ENCODE measurements around the gene PNMA6E. TPM values are rescaled to one million over a fixed set of nuclear protein-coding genes. Genes with fewer than 3 reads are reported as not detected.

PNMA6E gene
- total RNA-seq, 2 experiments from 2014 or later = not detected

DNA sequence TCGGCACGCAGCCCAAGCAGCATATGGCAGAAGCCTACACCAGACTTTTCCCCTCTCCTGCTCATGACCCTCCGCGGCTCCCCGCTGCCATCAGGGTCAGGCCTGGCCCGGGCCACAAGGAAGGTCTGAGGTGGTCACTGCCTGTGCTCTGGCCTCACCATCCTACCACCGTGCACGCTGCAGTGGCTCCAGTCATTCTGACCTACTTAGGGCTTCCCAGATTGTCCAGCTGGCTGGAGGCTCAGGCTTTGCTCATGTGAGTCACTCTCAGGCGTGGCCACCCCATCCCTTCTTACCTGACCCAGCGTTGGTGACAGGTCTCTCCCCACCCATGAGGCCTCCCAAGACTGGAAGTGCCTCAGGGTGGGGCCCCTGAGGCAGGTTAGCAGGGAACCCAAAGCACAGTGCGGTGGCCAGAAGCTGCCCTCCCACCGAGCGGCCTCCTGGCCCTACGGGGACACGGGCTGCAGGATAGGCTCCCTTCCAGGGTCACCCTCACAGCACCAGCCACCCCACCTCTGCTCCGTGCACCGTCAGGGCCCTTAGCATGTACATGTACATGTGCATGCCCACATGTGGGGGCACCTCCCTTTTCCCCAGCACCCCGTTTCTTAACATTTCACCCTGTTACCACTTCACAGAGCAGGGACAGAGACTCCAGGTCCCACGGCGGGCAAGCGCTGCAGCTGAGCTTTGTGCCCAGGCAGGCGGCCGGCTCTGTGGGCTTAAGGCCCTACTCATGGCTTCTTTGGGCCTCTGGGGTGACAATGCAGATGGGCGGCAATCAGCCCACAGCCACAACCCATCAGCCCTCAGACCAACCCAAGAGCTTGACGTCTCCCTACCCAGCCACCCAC is 42.6 kb upstream of the PNMA6E start:
- peaks cover 2% of the 10 kb centered on the region for H3K27me3 Mint-ChIP-seq
- H3K4me3 Mint-ChIP-seq = no peak overlapping the region
- POLR2A ChIA-PET = no interaction called here
- no peaks in the 10 kb centered on the region for H3K4me1 Mint-ChIP-seq
- CTCF ChIA-PET = interaction anchor here (0.5 kb wide), 1 partner anchor 18 kb away, joined by 5 read pairs; no protein-coding TSS in a partner anchor
- H3K9me3 Mint-ChIP-seq = no peaks in the 10 kb centered on the region
- H3K27ac Mint-ChIP-seq = no peak overlapping the region
- no peaks in the 10 kb centered on the region for H3K36me3 Mint-ChIP-seq (ENCODE audit: low read depth)
- no peak for DNase-seq

- ChIA-PET POLR2A (no interaction called here), CTCF (no interaction called here)
- DNase-seq = no peak
- Mint-ChIP-seq H3K9me3 (no peaks in the 10 kb centered on the region), H3K4me3 (no peak overlapping the region), H3K4me1 (no peaks in the 10 kb centered on the region), H3K27me3 (peaks cover 2% of the 10 kb centered on the region), H3K27ac (no peak overlapping the region), H3K36me3 (ENCODE audit: low read depth) (no peaks in the 10 kb centered on the region)
Observed at GRCh38 chrX:153442463-153442862, 41.3 kb upstream of the PNMA6E start.

DNA sequence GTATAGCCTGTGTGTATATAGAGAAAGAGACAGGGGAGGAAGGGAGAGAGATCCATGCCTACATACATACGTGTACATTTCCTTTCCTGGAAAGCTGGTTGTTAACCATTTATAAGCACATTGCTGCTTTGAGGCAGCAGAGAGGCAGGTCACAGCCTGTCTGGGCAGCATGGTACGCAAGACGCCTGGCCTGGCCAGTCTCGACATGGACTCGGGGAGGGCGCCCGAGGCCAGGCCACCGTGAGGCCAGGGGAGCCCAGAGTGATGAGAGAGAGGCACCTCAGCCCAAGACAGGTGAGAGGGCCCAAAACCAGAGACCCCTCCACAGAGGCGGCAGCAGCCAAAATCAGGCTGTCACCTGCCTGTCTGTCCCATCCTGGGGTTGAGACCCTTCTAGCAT is 40.8 kb upstream of the PNMA6E start:
- ChIA-PET CTCF (no interaction called here), POLR2A (no interaction called here)
- peaks cover 2% of the 10 kb centered on the region for H3K27me3 Mint-ChIP-seq
- H3K36me3 Mint-ChIP-seq (ENCODE audit: low read depth) = no peaks in the 10 kb centered on the region
- H3K4me3 Mint-ChIP-seq = no peak overlapping the region
- no peaks in the 10 kb centered on the region for H3K9me3 Mint-ChIP-seq
- no peak overlapping the region for H3K27ac Mint-ChIP-seq
- no peak for DNase-seq
- H3K4me1 Mint-ChIP-seq = no peaks in the 10 kb centered on the region

DNA sequence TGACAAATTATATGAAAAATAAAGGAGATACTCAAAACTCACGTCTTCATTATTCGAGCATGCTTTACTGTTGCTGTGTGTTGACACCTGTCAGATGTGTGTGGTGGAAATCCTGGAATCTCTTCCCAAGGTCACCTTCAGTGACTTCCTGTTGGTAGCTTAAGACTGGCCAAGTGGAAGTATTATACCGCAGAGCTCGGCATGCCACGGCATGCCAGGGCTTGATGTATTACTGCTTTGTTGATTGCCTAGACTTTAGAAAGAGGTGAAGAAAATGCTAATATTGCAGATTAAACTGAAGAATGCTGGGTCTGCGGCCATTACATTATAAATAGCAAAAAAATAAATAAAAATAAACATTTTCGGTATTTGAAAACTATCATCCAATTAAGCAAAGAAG is 40.1 kb upstream of the PNMA6E start:
- Mint-ChIP-seq H3K4me3 (no peak overlapping the region), H3K27ac (no peak overlapping the region), H3K4me1 (no peaks in the 10 kb centered on the region), H3K36me3 (ENCODE audit: low read depth) (no peaks in the 10 kb centered on the region), H3K27me3 (peaks cover 4% of the 10 kb centered on the region), H3K9me3 (no peaks in the 10 kb centered on the region)
- ChIA-PET CTCF (interaction anchor here (1.3 to 1.7 kb wide), 2 partner anchors 12 to 27 kb away, joined by 3 to 4 read pairs; no protein-coding TSS in a partner anchor), POLR2A (no interaction called here)
- DNase-seq = no peak

- H3K9me3 Mint-ChIP-seq = no peaks in the 10 kb centered on the region
- H3K4me3 Mint-ChIP-seq = no peak overlapping the region
- POLR2A ChIA-PET = no interaction called here
- peaks cover 4% of the 10 kb centered on the region for H3K27me3 Mint-ChIP-seq
- H3K36me3 Mint-ChIP-seq (ENCODE audit: low read depth) = no peaks in the 10 kb centered on the region
- H3K4me1 Mint-ChIP-seq = no peaks in the 10 kb centered on the region
- H3K27ac Mint-ChIP-seq = no peak overlapping the region
- DNase-seq = no peak
- CTCF ChIA-PET = interaction anchor here (1.3 to 1.7 kb wide), 2 partner anchors 11 to 26 kb away, joined by 3 to 4 read pairs; no protein-coding TSS in a partner anchor
Observed at GRCh38 chrX:153440556-153441135, 39.5 kb upstream of the PNMA6E start.

DNA sequence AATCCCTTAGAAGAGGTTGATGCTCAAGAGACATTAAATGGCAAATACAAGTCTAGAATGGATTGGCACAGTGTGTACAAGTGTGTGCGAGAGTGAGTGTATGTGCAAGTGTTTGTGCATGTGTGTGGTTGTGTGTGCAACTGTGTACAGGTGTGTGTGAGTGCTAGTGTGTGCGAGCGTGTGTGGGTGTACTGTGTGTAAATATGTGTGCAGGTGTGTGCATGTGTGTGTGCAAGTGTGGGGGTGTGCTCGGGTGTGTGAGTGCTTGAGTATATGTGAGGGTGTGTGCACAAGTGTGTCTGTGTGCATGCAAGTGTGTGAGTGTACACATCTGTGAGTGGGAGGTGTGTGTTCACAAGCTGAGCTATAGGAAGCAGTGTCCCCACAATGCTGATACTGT is 38.8 kb upstream of the PNMA6E start:
- H3K4me1 Mint-ChIP-seq = no peaks in the 10 kb centered on the region
- H3K4me3 Mint-ChIP-seq = no peak overlapping the region
- peaks cover 4% of the 10 kb centered on the region for H3K27me3 Mint-ChIP-seq
- no peaks in the 10 kb centered on the region for H3K9me3 Mint-ChIP-seq
- ChIA-PET POLR2A (no interaction called here), CTCF (interaction anchor here (1.7 kb wide), 1 partner anchor 26 kb away, joined by 4 read pairs; no protein-coding TSS in a partner anchor)
- no peaks in the 10 kb centered on the region for H3K36me3 Mint-ChIP-seq (ENCODE audit: low read depth)
- no peak overlapping the region for H3K27ac Mint-ChIP-seq
- no peak for DNase-seq

GRCh38 chrX:153438532-153438931 is 37.4 kb upstream of the PNMA6E start:
- no peak overlapping the region for H3K27ac Mint-ChIP-seq
- H3K9me3 Mint-ChIP-seq = no peaks in the 10 kb centered on the region
- peaks cover 4% of the 10 kb centered on the region for H3K27me3 Mint-ChIP-seq
- ChIA-PET POLR2A (no interaction called here), CTCF (interaction anchor here (0.6 kb wide), 1 partner anchor 24 kb away, joined by 3 read pairs; no protein-coding TSS in a partner anchor)
- no peak overlapping the region for H3K4me3 Mint-ChIP-seq
- DNase-seq = no peak
- no peaks in the 10 kb centered on the region for H3K36me3 Mint-ChIP-seq (ENCODE audit: low read depth)
- no peaks in the 10 kb centered on the region for H3K4me1 Mint-ChIP-seq

- Mint-ChIP-seq H3K4me1 (no peaks in the 10 kb centered on the region), H3K36me3 (ENCODE audit: low read depth) (no peaks in the 10 kb centered on the region), H3K9me3 (no peaks in the 10 kb centered on the region), H3K27me3 (peaks cover 4% of the 10 kb centered on the region), H3K4me3 (no peak overlapping the region), H3K27ac (no peak overlapping the region)
- ChIA-PET POLR2A (no interaction called here), CTCF (no interaction called here)
- DNase-seq = no peak
Observed at GRCh38 chrX:153435845-153436244, 34.7 kb upstream of the PNMA6E start.

DNA sequence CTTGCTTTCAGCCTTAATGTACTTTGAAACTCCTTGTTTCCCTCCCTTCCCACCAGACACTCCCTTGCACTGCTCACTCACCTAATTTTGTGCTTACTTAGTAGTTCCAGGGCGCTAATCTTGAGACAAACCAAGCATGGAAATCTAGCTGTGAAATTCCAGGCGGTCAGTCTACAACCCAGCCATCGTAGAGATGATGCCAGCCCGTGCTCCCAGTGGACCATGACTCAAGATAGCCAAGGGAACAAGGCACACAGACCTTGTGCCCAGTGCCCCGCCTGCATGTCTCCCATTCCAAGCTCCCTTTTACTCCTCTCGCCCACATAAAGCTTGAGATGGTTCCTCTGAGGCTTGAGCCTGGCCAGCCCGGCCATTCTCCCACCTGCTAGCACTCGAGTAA is 33.7 kb upstream of the PNMA6E start:
- no peak for DNase-seq
- Mint-ChIP-seq H3K4me3 (no peak overlapping the region), H3K36me3 (ENCODE audit: low read depth) (no peaks in the 10 kb centered on the region), H3K9me3 (peaks cover 2% of the 10 kb centered on the region), H3K4me1 (no peaks in the 10 kb centered on the region), H3K27ac (no peak overlapping the region), H3K27me3 (peaks cover 4% of the 10 kb centered on the region)
- ChIA-PET CTCF (interaction anchor here (1.2 to 1.7 kb wide), 2 partner anchors 21 to 36 kb away, joined by 3 read pairs; partner anchors contain the start of gene HAUS7), POLR2A (no interaction called here)

- no peaks in the 10 kb centered on the region for H3K4me1 Mint-ChIP-seq
- peaks cover 4% of the 10 kb centered on the region for H3K27me3 Mint-ChIP-seq
- ChIA-PET CTCF (interaction anchor here (1.0 to 1.7 kb wide), 3 partner anchors 19 to 37 kb away, joined by 3 to 4 read pairs (median 3); partner anchors contain the start of gene HAUS7), POLR2A (no interaction called here)
- no peak for DNase-seq
- H3K36me3 Mint-ChIP-seq (ENCODE audit: low read depth) = no peaks in the 10 kb centered on the region
- peaks cover 2% of the 10 kb centered on the region for H3K9me3 Mint-ChIP-seq
- no peak overlapping the region for H3K27ac Mint-ChIP-seq
- no peak overlapping the region for H3K4me3 Mint-ChIP-seq
Observed at GRCh38 chrX:153433781-153434285, 32.7 kb upstream of the PNMA6E start.

DNA sequence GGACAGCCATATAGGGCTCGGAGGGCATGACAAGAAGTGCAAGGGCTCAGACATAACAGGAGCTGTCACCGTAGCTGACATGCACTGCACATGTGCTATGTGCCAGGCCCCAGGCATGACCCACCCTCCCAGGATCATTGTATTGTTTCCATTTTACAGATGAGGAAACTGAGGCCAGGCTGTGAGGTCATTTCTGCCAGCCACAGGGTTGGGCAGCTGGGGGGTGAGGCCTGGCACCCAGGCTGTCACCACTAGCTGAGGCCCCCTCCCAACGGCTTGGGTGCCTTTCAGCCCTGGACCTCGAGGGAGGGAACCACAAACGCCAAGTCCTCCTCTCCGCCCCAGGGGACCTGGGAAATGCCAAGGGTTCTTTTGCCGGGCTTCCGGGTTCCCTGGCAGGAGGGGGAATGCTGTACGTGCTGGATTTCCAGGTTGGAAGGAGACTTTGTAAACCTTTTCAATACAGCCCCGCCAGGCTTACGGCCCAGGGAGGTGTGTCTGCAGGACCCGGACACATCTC is 32.1 kb upstream of the PNMA6E start:
- ChIA-PET CTCF (interaction anchor here (1.0 to 1.7 kb wide), 2 partner anchors 19 to 37 kb away, joined by 3 to 4 read pairs; partner anchors contain the start of gene HAUS7), POLR2A (no interaction called here)
- Mint-ChIP-seq H3K36me3 (ENCODE audit: low read depth) (no peaks in the 10 kb centered on the region), H3K4me1 (no peaks in the 10 kb centered on the region), H3K27ac (no peak overlapping the region), H3K9me3 (peaks cover 2% of the 10 kb centered on the region), H3K27me3 (peaks cover 2% of the 10 kb centered on the region), H3K4me3 (no peak overlapping the region)
- no peak for DNase-seq

GRCh38 chrX:153430796-153431195 is 29.6 kb upstream of the PNMA6E start:
- DNase-seq = no peak
- ChIA-PET CTCF (interaction anchor here (0.6 kb wide), 1 partner anchor 297 kb away, joined by 3 read pairs; no protein-coding TSS in a partner anchor), POLR2A (no interaction called here)
- H3K27ac Mint-ChIP-seq = no peak overlapping the region
- H3K9me3 Mint-ChIP-seq = peaks cover 2% of the 10 kb centered on the region
- no peak overlapping the region for H3K4me3 Mint-ChIP-seq
- H3K36me3 Mint-ChIP-seq (ENCODE audit: low read depth) = no peaks in the 10 kb centered on the region
- no peaks in the 10 kb centered on the region for H3K4me1 Mint-ChIP-seq
- H3K27me3 Mint-ChIP-seq = peaks cover 1% of the 10 kb centered on the region

- CTCF ChIA-PET = no interaction called here
- peaks cover 2% of the 10 kb centered on the region for H3K9me3 Mint-ChIP-seq
- H3K27me3 Mint-ChIP-seq = peaks cover 1% of the 10 kb centered on the region
- no peak overlapping the region for H3K27ac Mint-ChIP-seq
- no peak overlapping the region for H3K4me3 Mint-ChIP-seq
- POLR2A ChIA-PET = no interaction called here
- no peaks in the 10 kb centered on the region for H3K4me1 Mint-ChIP-seq
- no peak for DNase-seq
- H3K36me3 Mint-ChIP-seq (ENCODE audit: low read depth) = no peaks in the 10 kb centered on the region
Observed at GRCh38 chrX:153426204-153426603, 25.1 kb upstream of the PNMA6E start.
